ENCODE data around the gene ATP2B2.

ATP2B2 gene

GRCh38 chr3:10405816-10406215 lies 99.6 kb downstream of the ATP2B2 start:
- DNase-seq = no peak

- no peak for DNase-seq
Observed at GRCh38 chr3:10404876-10405275, 100.5 kb downstream of the ATP2B2 start.

- DNase-seq = no peak
Observed at GRCh38 chr3:10404377-10404776, 101.0 kb downstream of the ATP2B2 start.

- no peak for DNase-seq
Observed at GRCh38 chr3:10401990-10402761, 103.2 kb downstream of the ATP2B2 start.

- no peak for DNase-seq
Observed at GRCh38 chr3:10400749-10401495, 104.5 kb downstream of the ATP2B2 start.

GRCh38 chr3:10400050-10400748 lies 105.2 kb downstream of the ATP2B2 start:
- DNase-seq = no peak

DNA sequence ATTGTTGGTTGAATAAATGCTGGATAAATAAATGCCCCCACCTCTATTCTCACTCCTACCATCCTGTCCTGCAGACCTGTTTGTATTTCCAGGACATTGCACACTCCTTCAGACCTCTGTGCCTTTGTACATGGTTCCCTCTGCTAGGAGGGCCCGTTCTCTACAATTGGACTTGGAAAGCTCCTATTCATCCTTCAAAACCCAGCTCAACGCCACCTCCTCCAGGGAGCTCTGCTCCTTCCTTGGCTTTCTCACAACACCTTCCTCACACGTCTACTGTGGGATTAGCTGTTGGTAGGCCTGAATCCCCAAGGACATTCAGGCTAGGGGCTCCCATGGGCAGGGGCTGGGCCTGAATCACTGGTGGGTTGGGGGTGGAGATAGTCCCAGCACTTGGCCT lies 105.8 kb downstream of the ATP2B2 start:
- no peak for DNase-seq

- no peak for DNase-seq
Observed at GRCh38 chr3:10398341-10398740, 107.0 kb downstream of the ATP2B2 start.

DNA sequence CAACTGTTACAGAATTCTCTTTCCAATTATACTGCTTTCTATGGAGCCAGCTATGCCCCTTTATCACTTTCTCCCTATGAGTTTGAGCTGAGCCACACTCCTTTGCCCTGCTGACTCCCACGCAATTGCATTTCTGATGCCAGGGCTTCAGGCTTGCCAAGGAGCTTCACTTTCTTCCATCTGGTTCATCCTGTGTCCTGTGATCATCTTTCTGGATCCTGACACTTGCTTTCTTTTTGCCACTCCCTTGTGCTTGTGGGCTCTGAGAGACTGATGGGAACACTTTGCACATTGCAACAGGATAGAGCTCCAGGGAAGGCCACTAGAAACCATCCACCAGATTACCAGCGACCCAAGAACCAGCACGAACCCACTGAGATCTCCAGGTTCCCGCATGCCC lies 107.5 kb downstream of the ATP2B2 start:
- no peak for DNase-seq

- no peak for DNase-seq
Observed at GRCh38 chr3:10396931-10397330, 108.5 kb downstream of the ATP2B2 start.

- DNase-seq = no peak
Observed at GRCh38 chr3:10396083-10396482, 109.3 kb downstream of the ATP2B2 start.

GRCh38 chr3:10395671-10396070 lies 109.7 kb downstream of the ATP2B2 start:
- no peak for DNase-seq

DNA sequence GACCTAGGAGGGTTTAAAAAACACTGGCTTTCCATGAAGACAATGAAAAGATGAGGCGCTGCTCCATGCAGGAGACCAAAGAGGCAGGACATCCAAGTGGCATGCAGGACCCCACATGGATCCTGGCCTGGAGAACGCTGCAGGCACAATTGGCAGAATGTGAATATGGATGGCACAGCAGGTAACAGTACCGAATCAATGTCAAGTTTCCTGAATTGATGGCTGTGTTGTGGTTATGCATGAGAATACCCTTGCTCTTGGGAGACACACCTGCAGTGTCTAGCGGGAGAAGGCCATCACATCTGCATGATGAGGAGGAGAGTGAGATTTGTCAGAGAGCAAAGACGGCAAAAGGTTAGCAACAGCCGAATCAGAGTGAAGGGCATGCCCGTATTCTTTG lies 110.2 kb downstream of the ATP2B2 start:
- DNase-seq = no peak

- no peak for DNase-seq
Observed at GRCh38 chr3:10394491-10395025, 110.8 kb downstream of the ATP2B2 start.

- DNase-seq = no peak
Observed at GRCh38 chr3:10393514-10393913, 111.9 kb downstream of the ATP2B2 start.

- no peak for DNase-seq
Observed at GRCh38 chr3:10392906-10393461, 112.4 kb downstream of the ATP2B2 start.

DNA sequence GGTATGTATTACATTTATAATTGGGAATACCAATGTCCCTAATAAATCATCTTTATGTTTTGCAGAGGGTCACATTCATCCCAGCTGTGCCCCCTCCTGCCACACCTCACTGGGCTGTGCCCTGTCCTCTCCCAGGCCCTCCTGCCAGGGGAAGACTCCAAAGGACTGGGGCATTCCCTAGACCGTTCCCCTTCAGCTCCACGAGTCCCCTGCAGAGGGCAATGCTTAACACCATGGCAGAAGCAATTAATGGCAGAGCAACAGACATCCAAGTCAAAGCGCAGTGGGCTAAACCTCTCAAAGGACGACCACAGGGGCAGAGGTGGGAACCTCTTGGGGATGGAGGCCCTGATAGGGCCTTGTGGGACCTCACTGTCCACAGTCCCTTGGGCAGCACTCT lies 113.1 kb downstream of the ATP2B2 start:
- DNase-seq = no peak

DNA sequence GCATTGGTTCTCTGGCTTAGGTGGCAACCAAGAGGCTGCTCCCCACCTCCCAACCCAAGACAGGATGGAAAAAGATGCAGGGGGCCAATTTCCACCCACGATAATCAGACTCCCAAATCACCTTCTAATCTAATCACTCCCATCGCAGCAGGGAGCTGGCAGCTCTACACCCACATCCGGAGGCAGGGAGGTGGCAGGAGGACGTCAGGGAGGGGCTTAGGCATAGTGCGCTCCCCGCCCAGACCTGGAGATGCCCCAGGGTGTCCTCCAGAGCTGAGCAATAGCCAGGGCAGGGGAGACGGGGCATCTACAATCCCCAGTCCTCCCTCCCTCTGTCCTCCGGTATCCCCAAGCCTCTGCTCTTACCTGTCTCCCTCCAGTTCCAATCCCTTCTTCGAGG lies 114.0 kb downstream of the ATP2B2 start:
- no peak for DNase-seq

- DNase-seq = no peak
Observed at GRCh38 chr3:10390641-10391373, 114.6 kb downstream of the ATP2B2 start.

GRCh38 chr3:10389995-10390394 lies 115.4 kb downstream of the ATP2B2 start:
- DNase-seq = no peak

DNA sequence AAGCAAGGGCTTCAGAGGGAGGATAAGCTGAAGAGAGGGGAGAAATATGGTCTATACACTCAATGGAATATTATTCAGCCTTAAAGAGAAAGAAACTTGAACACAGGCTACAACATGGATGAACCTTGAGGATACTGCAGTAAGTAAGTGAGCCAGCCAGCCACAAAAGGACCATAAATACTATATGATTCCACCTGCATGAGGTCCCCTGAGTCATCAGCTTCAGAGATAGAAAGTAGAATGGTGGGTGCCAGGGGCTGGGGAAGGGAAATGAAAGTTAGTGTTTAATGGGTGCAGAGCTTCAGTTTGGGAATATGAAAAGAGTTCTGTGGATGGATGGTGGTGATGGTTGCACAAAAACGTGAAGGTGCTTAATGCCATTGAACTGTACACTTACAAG lies 116.0 kb downstream of the ATP2B2 start:
- no peak for DNase-seq
